Heart left ventricle (tissue), 13 donors: ENCODE data around the gene LSM14A.

ENCODE experiments used
- POLR2A ChIP-seq, 2 donors: fragments of 450-650 bp; IDR thresholded peaks; one replicate each; pipeline ENCODE4 v1.6.1; 2017; ENCODE audit warnings: antibody characterized with exemption in 2 of 2, mild to moderate bottlenecking in 2 of 2, moderate library complexity in 2 of 2
- TF ChIP-seq, protein P1 (sequence below), 12 donors: fragments of 200-600 bp; sonication (generic) in 4 of 12; IDR thresholded peaks; one replicate each; pipeline versions ENCODE4 v1.5.0 to v1.8.0; 2018 to 2022; ENCODE audit warnings: antibody characterized with exemption in 12 of 12, mild to moderate bottlenecking in 5 of 12
- donor health status: ischemic (EF 13 %, LVEDD 7.1; RV severe dilation, severe dysfunction).
- donor health status: DM: no; HTN: yes; CAD: no.
- donor health status: DM: no; HTN: no; CAD: no.
- donor health status: ischemic (EF 25% LVEDD 6.9; RV normal size, moderate dysfunction).
- donor health status: ischemic (EF 25% LVEDD 5.7; RV mildly dilated, moderate dysfunction).
- donor health status: ischemic (EF 35%, LVEDD 5.7; RV mildly dilated, moderate dysfunction).
- donor health status: nonischemic (EF 11% LVEDD 7.7; RV severe dilation, severe dysfunction).
- donor health status: DM: yes; HTN: yes; CAD: no.
- donor health status: PGD.
- donor health status: ischemic (EF 29% LVEDD 5.4; RV normal size, mild dysfunction).
- donor health status: nonischemic (EF 23%, LVEDD 6.1; RV moderate dilation, normal function).

DNA sequence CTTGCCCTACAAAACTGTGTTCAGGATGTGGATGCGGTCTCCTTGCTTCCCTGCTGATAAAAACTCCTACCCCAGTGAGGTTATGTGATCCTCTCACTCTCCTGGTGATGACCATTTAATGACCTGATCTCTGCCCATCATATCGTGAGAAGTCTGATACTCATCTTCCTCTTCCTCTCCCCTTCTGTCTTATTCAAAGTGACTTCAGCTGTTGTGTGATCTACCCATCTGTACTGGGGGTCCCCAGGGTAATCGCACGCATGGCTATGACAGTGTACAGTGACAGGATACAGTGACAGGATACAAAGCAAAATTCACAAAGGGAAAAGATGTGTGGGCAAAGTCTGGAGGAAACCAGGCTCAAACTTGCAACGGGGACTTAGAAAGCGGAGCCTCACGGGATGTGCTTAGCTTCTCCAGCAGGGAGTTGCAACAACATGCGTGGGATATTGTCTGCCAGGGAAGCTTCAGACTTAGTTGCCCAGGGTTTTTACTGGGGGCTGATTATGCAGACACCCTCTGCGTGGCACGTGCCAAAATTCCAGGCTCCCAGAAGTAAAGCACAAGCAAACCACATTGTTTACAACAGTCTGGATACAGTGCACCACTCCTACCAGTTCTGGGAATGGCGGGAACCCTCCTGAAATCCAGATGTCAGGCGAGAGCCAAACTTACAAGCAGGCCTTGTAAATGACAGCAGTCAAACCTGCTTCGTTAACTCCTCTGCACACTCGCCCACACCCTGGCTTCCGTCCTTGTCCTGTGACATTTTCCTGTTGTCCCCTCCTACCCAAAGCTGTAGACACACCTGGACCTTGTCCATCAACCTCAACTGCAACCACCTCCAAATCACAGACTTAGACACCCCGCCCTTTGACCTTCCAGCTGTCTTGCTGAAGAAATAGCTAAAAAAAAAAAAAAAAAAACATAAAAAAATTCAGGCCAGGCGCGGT is 64.0 kb downstream of the LSM14A start:
- TF ChIP-seq, protein P1, sequence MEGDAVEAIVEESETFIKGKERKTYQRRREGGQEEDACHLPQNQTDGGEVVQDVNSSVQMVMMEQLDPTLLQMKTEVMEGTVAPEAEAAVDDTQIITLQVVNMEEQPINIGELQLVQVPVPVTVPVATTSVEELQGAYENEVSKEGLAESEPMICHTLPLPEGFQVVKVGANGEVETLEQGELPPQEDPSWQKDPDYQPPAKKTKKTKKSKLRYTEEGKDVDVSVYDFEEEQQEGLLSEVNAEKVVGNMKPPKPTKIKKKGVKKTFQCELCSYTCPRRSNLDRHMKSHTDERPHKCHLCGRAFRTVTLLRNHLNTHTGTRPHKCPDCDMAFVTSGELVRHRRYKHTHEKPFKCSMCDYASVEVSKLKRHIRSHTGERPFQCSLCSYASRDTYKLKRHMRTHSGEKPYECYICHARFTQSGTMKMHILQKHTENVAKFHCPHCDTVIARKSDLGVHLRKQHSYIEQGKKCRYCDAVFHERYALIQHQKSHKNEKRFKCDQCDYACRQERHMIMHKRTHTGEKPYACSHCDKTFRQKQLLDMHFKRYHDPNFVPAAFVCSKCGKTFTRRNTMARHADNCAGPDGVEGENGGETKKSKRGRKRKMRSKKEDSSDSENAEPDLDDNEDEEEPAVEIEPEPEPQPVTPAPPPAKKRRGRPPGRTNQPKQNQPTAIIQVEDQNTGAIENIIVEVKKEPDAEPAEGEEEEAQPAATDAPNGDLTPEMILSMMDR (IDR thresholded peaks at IDR 0.05), result no peak
- no peak for TF ChIP-seq POLR2A (IDR thresholded peaks at IDR 0.05)
